GM12891 (cell line): Measurements from ENCODE around the gene ABHD5.

ENCODE experiments used
- DNase-seq: peaks from one replicate; pipeline ENCODE4 v3.0.0; 2011; ENCODE audit warnings: low spot score; ENCODE audit not compliant: insufficient read length
- FAIRE-seq: peaks from 2 replicates; lab custom pipeline; 2011; peaks lifted over from hg19 to GRCh38; lab: Jason Lieb, UNC
- PAX5 ChIP-seq: IDR thresholded peaks from 2 replicates; pipeline ENCODE4 v1.6.1; 2011; ENCODE audit warnings: low read length, moderate library complexity, mild to moderate bottlenecking; ENCODE audit not compliant: insufficient read depth, severe bottlenecking
- POLR2A ChIP-seq: IDR thresholded peaks from 2 replicates; pipeline ENCODE4 v1.6.1; 2011; ENCODE audit warnings: low read depth, low read length, control low read depth
- POLR2AphosphoS5 ChIP-seq: IDR thresholded peaks from 2 replicates; pipeline ENCODE4 v1.6.1; 2011; ENCODE audit warnings: low read depth, low read length, control low read depth
- POU2F2 ChIP-seq: IDR thresholded peaks from 2 replicates; pipeline ENCODE4 v1.6.1; 2011; ENCODE audit warnings: low read depth, mild to moderate bottlenecking, control low read depth, low read length, moderate library complexity
- SPI1 ChIP-seq: IDR thresholded peaks from 2 replicates; pipeline ENCODE4 v1.6.1; 2011; ENCODE audit warnings: low read depth, low read length, control low read depth
- TAF1 ChIP-seq: IDR thresholded peaks from 2 replicates; pipeline ENCODE4 v1.6.1; 2011; ENCODE audit warnings: low read depth, low read length, control low read depth

ABHD5 gene

GRCh38 chr3:43686700-43687498 lies 3.8 kb upstream of the ABHD5 start:
- DNase-seq (no peak), FAIRE-seq (no peak)
- TF ChIP-seq POU2F2 (no peak), TAF1 (no peak), SPI1 (no peak), POLR2AphosphoS5 (no peak), POLR2A (no peak), PAX5 (no peak)

DNA sequence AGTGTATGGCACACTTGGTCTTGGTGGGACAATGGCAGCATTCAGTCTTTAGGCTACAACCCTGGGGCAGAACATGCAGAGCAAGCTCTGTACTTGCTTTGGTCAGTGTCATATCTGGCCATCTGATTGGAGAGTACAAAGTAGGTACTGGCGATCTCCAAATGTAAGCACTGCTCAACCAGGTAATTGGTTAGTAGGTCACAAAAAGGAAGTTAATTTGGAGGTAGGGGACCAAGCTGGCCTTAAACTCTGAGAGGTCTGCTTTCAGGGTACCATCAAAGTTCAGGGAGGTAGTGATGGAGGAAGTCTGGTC lies 3.3 kb upstream of the ABHD5 start:
- FAIRE-seq, result no peak
- no peak for DNase-seq
- TF ChIP-seq TAF1 (no peak), POLR2A (no peak), POU2F2 (no peak), POLR2AphosphoS5 (no peak), PAX5 (no peak), SPI1 (no peak)

GRCh38 chr3:43688245-43688650 lies 2.5 kb upstream of the ABHD5 start:
- no peak for DNase-seq
- TF ChIP-seq POLR2A (no peak), PAX5 (no peak), POLR2AphosphoS5 (no peak), POU2F2 (no peak), SPI1 (no peak), TAF1 (no peak)
- FAIRE-seq, result no peak

DNA sequence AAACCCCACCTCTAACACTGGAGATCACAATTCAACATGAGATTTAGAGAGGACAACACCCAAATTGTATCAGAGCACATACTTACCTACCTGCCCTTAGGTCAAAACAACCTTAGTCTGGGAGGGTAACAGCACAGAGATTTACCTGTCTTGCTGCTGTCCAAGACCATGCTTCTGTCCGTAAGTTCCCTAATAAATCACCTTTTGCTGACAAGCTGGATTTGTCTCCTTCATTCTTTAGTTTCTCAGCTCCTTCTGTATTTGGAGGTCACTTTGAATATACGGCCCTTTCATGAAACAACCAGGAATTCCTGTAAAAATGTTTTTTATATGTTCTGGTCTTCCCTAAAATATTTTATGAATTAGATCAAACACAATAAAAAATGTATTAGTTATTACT lies 1.6 kb upstream of the ABHD5 start:
- no peak for TF ChIP-seq POU2F2
- no peak for TF ChIP-seq TAF1
- TF ChIP-seq PAX5, result no peak
- no peak for TF ChIP-seq POLR2AphosphoS5
- DNase-seq (no peak), FAIRE-seq (no peak)

- TF ChIP-seq TAF1 (no peak), POLR2A (no peak)
- DNase-seq (no peak), FAIRE-seq (no peak)
These were observed 855 bp upstream of the ABHD5 start for GRCh38 chr3:43689766-43690399.

DNA sequence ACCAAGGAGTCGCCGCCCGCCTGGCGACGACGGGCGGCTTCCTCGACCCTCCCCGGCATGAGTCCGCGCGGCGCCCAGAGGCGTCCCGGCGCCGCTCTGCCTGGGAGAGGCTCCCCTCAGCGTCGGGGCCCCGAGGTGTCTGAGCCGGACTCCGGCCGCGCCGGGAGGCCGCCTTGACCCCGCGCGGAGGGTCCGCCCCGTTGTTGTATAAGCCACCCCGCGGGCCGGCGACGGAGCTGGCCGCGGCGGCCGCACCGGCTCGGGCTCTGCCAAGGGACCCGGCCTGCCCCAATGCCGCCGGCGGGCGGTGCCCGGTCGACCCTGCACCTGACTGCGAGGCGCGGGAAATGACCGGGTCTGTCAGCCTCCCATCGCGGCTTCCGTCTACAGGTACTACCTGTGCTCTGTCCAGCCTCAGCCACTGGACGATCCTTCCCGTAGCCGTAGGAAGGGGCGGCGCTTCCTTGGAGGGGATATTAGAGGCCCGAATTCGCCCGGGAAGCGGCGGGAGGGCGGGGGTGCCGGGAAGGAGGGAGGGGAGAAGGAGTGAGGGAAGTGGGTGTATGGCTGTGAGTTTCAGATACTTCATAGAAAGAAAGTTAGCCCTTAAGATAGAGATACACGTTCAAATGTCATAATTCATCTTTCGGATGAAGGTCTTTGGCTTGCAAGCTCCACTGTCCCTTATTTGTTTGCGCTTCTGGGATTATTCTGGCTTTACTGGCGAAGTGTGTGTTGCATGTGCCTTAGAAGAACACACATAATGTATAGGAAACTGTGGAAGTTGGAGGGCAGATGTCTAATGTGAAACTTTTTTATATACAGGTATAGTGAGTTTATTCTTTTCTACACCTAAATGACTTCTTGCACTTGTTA lies 620 bp downstream of the ABHD5 start:
- peak; percentile 13 for FAIRE-seq
- no peak for TF ChIP-seq PAX5
- TF ChIP-seq TAF1, result no peak
- TF ChIP-seq POU2F2, result no peak
- TF ChIP-seq POLR2A, result no peak
- TF ChIP-seq POLR2AphosphoS5, result no peak
- TF ChIP-seq SPI1, result no peak
- DNase-seq, result peak; percentile 34

GRCh38 chr3:43692085-43692855 lies 1.5 kb downstream of the ABHD5 start:
- TF ChIP-seq SPI1 (no peak), PAX5 (no peak), POLR2A (no peak), TAF1 (no peak), POLR2AphosphoS5 (no peak), POU2F2 (no peak)
- FAIRE-seq (no peak), DNase-seq (no peak)

DNA sequence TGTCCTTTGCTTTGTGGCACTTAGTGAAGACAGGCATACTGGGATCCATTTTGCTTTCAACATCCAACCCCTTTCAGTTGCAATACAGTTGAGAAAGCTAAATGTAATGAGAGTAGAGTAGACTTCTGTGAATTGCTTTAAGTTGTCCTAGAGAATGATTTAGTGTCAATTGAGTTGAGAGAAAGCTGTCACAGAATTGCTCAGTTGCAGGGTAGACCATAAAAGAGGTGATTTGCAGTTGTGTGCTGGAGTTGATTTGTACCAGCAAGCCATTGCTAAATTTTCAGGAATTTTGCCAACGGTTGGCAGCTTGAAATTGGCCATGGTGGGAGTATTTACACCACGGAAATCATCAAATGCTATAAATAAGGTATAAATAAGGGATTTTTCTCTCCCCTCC lies 2.2 kb downstream of the ABHD5 start:
- TF ChIP-seq SPI1 (no peak), PAX5 (no peak)
- FAIRE-seq (no peak), DNase-seq (no peak)

DNA sequence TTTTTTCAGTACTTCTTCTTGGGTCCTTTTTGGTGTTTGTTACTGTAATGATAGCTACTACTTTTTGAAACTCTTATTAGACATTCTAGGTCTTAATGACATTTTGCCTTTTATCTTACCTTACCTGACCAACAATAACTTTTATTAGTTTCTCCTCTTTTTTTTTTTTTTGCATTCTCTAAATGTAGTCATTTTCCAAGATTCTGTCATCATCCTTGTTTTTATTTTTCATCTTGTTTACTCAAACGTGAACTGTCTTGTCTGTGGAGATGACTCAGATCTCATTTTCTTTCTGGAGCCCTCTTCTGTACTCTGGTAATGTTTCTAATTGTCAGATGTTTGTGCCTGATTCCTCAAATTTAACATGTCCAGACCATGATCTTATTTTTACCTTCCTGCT lies 2.9 kb downstream of the ABHD5 start:
- FAIRE-seq (no peak), DNase-seq (no peak)
- no peak for TF ChIP-seq POU2F2
- TF ChIP-seq SPI1, result no peak
- no peak for TF ChIP-seq POLR2AphosphoS5
- TF ChIP-seq PAX5, result no peak
- TF ChIP-seq TAF1, result no peak
- no peak for TF ChIP-seq POLR2A
